Epithelial cell of esophagus (primary cell): ENCODE data around the gene ADAMTS2.
"Not testable (repeated sequence)": the region's sequence is repeated elsewhere in the genome, so short reads cannot be mapped to it uniquely, and the experiment has no call there.

ENCODE experiments used
- DNase-seq: peaks from one replicate; pipeline ENCODE4 v3.0.0; 2010; ENCODE audit warnings: low read depth
- H3K4me3 ChIP-seq: 2 replicates; pipeline ENCODE4 v1.5.1; 2011; ENCODE audit warnings: mild to moderate bottlenecking, low read length, control low read depth
- TF ChIP-seq, protein P1 (sequence below): IDR thresholded peaks from 2 replicates; pipeline ENCODE4 v1.5.1; 2011; ENCODE audit warnings: low read depth, mild to moderate bottlenecking, low read length, control low read depth, inconsistent platforms; ENCODE audit not compliant: insufficient read depth; ENCODE audit errors: missing control alignments

ADAMTS2 gene

DNA sequence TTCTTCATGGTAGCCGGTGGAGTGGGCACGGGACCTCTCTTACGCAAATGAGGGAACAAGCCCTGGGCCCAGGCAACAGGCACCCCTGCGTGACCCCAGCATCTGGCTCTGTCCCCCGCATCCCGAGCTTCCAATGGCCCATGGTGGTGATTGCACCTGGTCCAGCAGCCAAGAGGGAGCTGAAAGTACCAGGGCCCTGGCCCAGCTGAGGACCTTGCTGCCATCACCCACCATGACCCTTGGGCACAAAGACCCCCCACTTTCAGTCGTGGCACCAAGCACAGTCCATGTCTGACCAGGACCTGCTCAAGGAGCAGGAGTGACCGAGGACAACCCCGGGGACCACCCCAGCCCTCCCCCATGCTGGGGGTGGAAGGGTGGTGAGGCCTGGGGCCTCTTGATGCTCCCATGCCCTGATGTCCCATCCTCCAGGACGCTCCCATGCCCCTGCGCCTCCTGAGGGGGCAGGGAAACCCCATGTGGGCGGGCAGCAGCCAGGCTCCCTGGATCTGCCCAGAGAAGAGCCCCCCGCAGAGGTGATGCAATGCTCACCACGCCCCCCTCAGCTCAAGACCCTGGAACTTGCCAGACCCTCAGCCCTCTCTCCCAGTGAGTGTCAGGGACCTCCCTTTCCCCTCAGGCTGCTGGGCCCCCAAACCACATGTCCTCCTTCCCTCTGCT is 123.9 kb downstream of the ADAMTS2 start:
- TF ChIP-seq, protein P1, sequence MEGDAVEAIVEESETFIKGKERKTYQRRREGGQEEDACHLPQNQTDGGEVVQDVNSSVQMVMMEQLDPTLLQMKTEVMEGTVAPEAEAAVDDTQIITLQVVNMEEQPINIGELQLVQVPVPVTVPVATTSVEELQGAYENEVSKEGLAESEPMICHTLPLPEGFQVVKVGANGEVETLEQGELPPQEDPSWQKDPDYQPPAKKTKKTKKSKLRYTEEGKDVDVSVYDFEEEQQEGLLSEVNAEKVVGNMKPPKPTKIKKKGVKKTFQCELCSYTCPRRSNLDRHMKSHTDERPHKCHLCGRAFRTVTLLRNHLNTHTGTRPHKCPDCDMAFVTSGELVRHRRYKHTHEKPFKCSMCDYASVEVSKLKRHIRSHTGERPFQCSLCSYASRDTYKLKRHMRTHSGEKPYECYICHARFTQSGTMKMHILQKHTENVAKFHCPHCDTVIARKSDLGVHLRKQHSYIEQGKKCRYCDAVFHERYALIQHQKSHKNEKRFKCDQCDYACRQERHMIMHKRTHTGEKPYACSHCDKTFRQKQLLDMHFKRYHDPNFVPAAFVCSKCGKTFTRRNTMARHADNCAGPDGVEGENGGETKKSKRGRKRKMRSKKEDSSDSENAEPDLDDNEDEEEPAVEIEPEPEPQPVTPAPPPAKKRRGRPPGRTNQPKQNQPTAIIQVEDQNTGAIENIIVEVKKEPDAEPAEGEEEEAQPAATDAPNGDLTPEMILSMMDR = no peak
- DNase-seq = no peak
- no peak overlapping the region for H3K4me3 ChIP-seq

DNA sequence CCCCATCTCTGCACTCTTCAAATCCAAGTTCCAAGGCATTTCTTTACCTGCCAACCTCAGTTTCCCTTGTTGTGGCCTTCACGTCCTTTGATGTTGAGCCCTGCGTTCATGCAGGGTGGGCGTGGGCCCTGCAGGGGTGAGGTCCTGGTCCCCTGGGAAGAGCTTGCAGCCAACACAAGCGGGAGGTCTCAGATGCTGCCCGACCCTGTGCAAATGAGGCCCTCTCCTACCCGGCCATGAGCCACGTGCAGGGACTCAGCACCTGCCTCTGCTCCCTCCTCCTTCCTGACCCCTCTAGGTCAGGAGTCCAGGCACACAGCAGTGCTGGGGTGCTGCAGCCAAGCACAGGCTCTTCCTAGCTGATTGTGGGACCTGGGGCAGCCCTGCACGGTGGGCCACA is 124.5 kb downstream of the ADAMTS2 start:
- no peak for DNase-seq
- TF ChIP-seq, protein P1 = no peak
- H3K4me3 ChIP-seq = no peak overlapping the region

DNA sequence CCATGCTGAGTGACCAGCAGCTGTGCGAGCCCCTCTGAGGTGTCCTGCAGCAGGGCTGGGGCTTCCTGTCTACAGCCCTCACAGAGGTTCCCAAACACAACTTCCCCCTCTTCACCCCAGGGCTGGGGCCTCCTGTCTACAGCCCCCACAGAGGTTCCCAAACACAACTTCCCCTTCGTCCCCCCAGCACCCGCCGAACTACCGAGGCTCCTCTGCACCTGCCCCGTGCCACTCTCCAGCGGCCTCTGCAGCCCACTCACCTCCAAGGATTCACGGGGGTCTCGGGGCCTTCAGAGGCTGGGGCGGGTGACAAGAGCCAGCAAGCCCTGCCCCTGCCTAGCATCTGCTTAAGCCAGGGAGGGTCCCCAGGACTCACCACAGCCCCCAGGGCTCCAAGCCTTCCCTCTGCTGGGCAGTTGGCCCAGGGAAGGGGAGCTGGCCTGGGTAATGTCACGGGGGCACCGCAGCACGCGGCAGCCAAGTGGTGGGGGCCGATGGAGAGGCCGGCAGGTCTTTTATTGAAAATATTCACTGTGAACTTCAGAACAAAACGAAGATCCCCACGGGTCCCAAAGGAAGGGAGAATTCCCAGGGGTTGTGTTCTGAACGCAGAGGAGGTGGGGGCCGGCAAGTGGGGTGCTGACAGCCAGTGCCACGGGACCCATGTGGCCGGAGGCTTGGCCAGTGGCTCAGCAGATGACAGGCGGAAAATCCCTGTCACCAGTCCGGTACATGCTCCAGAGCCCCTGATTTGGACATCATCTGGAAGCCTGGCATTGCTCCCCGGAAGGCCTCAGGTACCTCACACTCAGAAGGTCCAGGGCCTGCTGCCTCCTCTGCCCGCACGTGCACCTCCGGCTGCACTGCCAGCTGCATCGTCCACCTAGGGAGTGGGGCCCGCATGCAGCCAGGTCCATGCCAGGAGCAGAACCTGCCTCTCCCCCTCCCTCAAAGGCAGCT is 125.3 kb downstream of the ADAMTS2 start:
- DNase-seq = no peak
- no peak overlapping the region for H3K4me3 ChIP-seq
- TF ChIP-seq, protein P1 = no peak

DNA sequence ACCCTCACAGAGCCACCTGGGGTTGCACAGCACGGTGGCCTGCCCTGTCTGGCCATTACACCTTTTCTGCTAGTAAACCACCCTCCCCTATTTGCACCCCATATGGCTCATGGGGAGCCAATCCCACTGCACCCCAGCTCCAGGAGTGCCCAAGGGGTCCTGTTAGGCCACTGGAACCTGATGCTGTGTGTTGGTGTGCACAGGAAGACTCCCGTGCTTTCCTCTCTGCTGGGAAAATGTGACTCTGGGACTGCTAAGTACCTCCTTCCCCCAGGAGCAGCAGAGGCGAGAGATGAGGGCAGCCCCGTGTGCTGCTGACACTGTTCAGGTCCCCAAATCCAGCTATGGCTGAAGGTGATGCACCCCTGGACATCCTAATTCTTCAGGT is 126.3 kb downstream of the ADAMTS2 start:
- no peak overlapping the region for H3K4me3 ChIP-seq
- no peak for DNase-seq
- TF ChIP-seq, protein P1 = no peak

DNA sequence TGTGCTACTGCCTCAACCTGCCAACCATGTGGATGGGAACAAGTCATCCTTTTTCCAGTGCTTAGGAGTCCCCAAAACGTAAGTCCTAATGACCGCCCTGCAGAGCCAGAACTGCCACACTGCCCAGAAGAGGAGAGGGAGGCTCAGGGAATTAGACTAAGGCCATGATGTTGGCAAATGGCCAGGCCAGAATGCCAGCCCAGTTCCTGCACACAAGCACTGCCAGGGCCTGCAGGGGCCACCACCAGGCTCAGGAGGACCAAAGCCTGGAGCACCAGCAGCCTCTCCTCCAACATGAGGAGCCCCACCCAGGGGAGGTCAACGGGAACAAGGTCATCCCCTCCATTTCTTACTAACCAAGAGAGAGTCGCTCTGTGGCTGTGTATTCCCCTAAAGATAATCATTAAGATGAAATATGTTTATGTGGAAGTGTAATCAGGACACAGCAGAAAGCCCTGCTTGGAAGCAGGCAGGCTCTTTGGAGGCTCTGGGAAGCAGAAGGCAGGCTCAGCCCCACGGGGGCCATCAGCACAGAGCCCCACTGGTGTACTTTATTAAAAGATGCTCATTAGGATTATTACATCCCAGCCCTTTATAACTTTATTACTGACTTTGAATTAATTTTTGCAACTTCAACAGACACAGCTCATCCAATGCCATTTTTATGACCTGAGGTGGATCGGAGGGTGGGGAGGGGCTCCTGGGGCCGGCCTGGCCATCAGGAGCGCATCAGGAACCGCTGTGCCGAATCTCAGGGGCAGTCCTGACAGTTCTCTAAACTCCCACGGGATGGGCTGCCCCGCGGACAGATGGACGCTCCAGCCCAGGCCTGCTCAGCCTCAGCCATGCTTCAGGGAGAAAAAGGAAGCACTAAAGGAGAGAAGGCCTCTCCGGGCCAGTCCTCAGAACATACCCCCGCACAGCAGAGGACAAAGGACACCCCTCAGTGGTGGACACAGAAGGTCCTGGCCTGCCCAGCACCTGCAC is 127.0 kb downstream of the ADAMTS2 start:
- H3K4me3 ChIP-seq = no peak overlapping the region
- no peak for DNase-seq
- TF ChIP-seq, protein P1 = no peak

DNA sequence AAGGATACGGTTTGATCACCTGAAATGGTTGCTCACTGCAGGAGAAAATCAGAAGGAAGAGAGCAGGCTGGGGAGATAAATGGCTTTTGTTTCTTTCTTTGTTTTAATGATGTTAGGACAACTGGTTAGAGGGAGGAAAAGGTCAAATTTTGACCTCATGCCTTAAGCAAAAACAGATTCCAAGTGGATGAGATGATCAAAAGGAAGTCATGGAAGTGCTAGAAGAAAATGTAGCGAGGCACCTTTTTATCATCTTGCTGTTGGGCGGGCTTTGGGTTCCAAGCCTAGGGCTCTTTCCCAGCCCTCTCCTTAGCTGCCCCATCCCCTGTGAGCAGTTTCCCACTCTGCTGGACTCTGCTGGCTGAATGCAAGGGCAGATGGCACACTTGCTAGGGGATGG is 127.9 kb downstream of the ADAMTS2 start:
- H3K4me3 ChIP-seq = no peak overlapping the region
- DNase-seq = no peak
- TF ChIP-seq, protein P1 = no peak

DNA sequence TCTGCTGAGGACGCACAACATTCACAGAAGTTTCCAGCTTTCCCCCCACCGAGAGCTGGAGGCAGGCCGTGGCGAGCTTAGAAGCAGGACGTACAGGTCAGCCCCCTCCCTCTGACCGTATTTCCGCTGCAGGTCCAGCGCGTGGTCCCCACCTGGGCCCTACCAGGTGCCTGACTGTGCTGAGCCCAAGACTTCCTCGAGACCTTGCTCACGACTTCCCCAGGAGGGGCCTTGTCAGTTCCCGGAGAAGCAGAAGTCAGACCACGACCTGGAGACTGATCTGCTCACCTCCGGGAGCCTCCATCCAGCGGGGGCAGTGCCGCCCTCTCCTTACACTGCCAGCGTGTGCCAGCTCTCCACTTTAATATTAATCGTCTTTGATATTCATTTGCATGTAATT is 128.9 kb downstream of the ADAMTS2 start:
- H3K4me3 ChIP-seq, DNase-seq: not testable (repeated sequence)
